Kidney epithelial cell (primary cell): ENCODE data around the gene TFDP2. TPM values are rescaled to one million over a fixed set of nuclear protein-coding genes. Genes with fewer than 3 reads are reported as not detected.

Experiments used
- DNase-seq: peaks from one replicate; pipeline ENCODE4 v3.0.0-alpha.2; 2010; ENCODE audit warnings: low read depth
- H3K27me3 ChIP-seq: 2 replicates; pipeline ENCODE4 v1.6.0; 2011; ENCODE audit warnings: low read length; ENCODE audit not compliant: control insufficient read depth, insufficient read depth
- H3K36me3 ChIP-seq: 2 replicates; pipeline ENCODE4 v1.5.1; 2011; ENCODE audit warnings: low read length; ENCODE audit not compliant: control insufficient read depth, insufficient read depth
- H3K4me3 ChIP-seq: 2 replicates; pipeline ENCODE4 v1.5.1; 2011; ENCODE audit warnings: low read depth, mild to moderate bottlenecking, control low read depth, low read length
- total RNA-seq: library from RNA; depleted of rRNA; stranded (reverse); fragments of >200 nt; gene quantifications from 2 replicates; pipeline ENCODE4 v1.2.3, GENCODE V29; 2015
- TF ChIP-seq, protein P1 (sequence below): IDR thresholded peaks from 2 replicates; pipeline ENCODE4 v1.5.1; 2011; ENCODE audit warnings: mild to moderate bottlenecking, moderate library complexity, low read length, control low read depth, inconsistent platforms; ENCODE audit not compliant: insufficient read depth, poor library complexity, severe bottlenecking

The TFDP2 gene
- total RNA-seq, 1 donor from 2014 or later = 48.0 TPM

DNA sequence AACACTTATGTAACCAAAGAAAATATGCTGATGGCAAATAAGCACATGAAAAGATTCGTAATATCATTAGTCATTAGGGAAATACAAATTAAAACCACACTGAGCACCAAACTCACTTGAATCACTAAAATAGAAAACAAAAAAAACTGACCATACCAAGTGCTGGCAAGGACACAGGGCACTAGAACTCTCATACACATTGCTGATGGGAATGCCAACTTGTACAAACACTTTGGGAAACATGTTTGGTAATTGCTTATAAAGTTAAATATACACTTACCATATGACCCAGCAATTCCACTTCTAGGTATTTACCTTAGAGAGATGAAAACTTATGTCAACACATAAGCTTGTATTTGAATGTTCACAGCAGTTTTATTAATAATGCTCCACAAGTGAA is 95.5 kb downstream of the TFDP2 start:
- TF ChIP-seq, protein P1, sequence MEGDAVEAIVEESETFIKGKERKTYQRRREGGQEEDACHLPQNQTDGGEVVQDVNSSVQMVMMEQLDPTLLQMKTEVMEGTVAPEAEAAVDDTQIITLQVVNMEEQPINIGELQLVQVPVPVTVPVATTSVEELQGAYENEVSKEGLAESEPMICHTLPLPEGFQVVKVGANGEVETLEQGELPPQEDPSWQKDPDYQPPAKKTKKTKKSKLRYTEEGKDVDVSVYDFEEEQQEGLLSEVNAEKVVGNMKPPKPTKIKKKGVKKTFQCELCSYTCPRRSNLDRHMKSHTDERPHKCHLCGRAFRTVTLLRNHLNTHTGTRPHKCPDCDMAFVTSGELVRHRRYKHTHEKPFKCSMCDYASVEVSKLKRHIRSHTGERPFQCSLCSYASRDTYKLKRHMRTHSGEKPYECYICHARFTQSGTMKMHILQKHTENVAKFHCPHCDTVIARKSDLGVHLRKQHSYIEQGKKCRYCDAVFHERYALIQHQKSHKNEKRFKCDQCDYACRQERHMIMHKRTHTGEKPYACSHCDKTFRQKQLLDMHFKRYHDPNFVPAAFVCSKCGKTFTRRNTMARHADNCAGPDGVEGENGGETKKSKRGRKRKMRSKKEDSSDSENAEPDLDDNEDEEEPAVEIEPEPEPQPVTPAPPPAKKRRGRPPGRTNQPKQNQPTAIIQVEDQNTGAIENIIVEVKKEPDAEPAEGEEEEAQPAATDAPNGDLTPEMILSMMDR = no peak
- Histone ChIP-seq H3K4me3 (no peak overlapping the region), H3K36me3 (no peaks in the 10 kb centered on the region), H3K27me3 (no peaks in the 10 kb centered on the region)
- DNase-seq = no peak

DNA sequence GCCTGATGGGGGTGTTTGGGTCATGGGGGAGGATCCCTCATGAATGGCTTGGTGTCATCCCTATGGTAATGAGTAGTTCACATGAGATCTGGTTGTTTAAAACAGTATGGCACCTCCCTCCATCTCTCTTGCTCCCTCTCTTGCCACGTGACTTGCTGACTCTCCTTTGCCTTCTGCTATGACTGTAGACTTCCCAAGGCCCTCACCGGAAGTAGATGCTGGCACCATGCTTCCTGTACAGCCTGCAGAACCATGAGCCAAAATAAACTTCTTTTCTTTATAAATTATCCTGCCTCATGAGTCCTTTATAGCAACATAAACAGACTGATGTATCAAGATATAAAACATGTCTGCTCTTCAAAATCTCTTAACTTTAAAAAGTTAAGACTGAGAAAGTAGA is 96.1 kb downstream of the TFDP2 start:
- H3K4me3 ChIP-seq = no peak overlapping the region
- no peaks in the 10 kb centered on the region for H3K27me3 ChIP-seq
- no peak for DNase-seq
- no peaks in the 10 kb centered on the region for H3K36me3 ChIP-seq
- TF ChIP-seq, protein P1 = no peak

DNA sequence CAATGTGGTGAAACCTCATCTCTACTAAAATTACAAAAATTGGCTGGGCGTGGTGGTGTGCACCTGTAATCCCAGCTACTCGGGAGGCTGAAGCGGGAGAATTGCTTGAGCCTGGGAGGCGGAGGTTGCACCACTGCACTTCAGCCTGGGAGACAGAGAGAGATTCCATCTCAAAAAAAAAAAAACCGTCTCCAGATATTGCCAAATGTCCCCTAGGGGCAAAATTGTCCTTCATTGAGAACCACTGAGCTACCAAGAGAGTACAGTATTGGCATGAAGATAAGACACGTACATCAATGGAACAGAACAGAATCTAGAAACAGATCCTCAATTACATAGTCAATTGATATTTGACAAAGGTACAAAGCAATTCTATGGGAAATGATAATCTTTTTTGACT is 98.0 kb downstream of the TFDP2 start:
- no peaks in the 10 kb centered on the region for H3K27me3 ChIP-seq
- TF ChIP-seq, protein P1 = no peak
- no peak overlapping the region for H3K4me3 ChIP-seq
- no peaks in the 10 kb centered on the region for H3K36me3 ChIP-seq
- no peak for DNase-seq

DNA sequence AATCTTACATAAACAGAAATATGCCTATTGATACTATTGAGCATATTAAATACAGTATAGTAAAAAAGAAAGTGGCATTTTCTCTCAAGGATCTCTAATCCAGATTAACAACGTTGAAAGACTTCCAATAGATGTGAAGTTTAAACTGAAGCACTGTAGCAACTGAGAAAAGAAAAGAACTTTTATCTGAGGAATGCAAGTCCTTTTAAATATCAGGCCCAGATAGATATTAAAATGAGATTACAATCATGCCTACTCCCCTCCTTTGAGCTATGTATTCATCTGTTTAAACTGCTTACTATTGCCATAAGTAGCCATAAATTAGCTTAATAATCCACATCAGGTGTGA is 102.3 kb downstream of the TFDP2 start:
- H3K36me3 ChIP-seq = no peaks in the 10 kb centered on the region

DNA sequence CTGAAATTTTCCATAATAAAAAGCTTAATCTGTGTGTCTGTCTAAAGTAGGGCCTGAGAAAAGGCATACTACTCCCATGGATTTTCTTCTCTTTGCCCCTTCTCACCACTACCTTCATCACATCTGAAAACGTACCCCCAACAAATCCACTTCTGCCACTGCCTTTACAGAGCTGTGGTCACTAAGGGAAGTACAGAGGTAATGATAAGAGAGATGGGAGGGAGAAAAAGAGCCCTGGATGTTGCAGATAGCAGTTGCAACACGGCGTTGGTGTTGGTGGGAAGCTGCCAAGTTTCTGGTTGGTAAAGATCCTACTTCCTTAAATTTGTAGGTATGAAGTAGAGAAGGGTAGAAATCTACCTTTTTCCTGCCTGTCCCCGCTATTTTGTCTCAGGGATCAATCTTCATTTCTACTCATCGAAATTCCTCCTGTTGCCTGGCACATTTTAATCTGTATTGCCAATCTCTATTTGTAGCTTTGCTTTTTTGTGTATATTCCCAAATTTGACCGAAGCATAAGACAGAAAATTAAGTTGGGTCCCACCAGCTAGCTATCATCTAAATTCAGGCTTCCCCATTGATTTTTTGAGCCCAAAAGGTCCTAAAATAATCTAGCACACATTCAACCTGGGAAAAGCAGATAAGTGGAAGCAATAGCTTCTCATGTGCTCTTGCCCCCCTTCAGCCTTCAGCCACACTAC is 102.9 kb downstream of the TFDP2 start:
- DNase-seq = no peak
- TF ChIP-seq, protein P1 = no peak
- Histone ChIP-seq H3K27me3 (no peaks in the 10 kb centered on the region), H3K4me3 (no peak overlapping the region), H3K36me3 (no peaks in the 10 kb centered on the region)

More for the DNA sequence above, 102.3 kb downstream of the TFDP2 start:
- TF ChIP-seq, protein P1 = no peak
- Histone ChIP-seq H3K4me3 (no peak overlapping the region), H3K27me3 (no peaks in the 10 kb centered on the region)
- DNase-seq = no peak

DNA sequence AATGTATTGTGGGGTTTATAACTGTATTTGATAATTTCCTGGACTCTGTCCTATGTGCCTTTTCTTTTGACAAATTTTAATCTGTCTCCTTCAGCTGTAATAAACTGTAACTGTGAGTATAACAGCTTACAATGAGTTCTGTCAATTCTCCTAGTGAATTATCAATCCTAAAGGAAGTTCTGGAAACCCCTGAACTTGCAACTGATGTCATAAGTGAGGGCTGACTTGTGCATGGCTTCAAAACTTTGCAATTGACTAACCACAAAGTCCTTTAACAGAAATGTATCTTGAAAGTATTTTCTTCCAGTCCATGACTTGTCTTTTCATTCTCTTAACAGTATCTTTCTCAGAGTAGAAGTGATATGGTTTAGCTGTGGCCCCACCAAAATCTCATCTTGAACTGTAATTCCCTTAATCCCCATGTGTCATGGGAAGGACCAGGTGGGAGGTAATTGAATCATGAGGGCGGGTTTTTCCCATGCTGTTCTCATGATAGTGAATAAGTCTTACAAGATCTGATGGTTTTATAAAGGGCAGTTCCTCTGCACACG is 108.3 kb downstream of the TFDP2 start:
- Histone ChIP-seq H3K36me3 (no peaks in the 10 kb centered on the region), H3K4me3 (no peak overlapping the region), H3K27me3 (no peaks in the 10 kb centered on the region)
- TF ChIP-seq, protein P1 = no peak
- no peak for DNase-seq
